GM21717 (cell line): ENCODE measurements around the gene KIF18A.
"Not testable (repeated sequence)": the region's sequence is repeated elsewhere in the genome, so short reads cannot be mapped to it uniquely, and the experiment has no call there.

Experiments used
- ATAC-seq: cut with Tn5 transposase; IDR thresholded peaks from one replicate; pipeline ENCODE4 v1.9.1; 2021; ENCODE audit warnings: mild to moderate bottlenecking, moderate library complexity; ENCODE audit not compliant: unreplicated experiment

The KIF18A gene

DNA sequence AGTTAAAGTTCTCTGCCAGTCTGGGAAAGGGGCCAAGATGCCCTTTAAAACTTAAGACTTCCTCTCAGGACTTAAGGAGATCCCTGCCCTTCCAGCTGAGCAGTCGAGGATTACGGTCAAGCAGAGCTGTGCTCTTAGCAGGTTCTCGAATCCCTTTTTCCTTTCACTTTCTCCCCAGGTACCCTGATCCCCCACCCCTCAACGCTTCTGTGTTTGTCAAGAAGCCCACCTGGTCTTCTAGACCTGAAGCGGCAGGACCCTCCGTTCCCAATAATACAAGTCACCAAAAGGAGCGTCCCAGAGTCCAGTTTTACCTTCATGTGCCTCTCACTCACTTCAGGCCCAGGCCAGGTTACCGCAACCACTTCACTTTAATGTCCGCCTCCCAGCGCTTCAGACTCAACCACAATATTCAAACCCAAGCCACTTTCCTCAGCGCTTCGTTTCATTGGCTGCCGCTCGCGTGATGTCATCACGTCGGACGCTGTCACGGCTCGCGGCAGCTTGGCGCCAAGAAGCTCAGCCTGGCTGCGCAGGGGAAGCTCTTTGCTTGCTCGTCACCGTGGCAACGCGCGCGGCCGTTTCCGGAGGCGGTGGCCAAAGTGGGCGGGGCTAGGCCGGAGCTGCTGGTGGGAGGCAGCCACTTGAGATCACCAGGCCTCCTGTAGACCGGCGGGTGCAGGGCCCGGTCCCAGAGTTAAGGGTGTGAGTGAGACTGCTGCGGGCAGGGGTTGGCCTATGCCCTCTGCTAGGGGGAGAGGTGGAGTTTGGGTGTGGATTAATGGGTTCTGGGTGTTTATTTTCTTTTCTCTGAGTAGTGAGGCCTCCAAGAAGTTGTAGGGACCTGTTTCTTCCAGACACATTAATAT is at the start of gene KIF18A, which contains the start of gene METTL15:
KIF18A (minus strand) TSS at position 407 of the 869 bp plus-strand sequence. CDS start 10,209 bp downstream, outside the sequence.
METTL15 (plus strand) TSS at position 639 of the 869 bp plus-strand sequence. CDS start 4,947 bp downstream, outside the sequence.
- ATAC-seq: peak; percentile 96

DNA sequence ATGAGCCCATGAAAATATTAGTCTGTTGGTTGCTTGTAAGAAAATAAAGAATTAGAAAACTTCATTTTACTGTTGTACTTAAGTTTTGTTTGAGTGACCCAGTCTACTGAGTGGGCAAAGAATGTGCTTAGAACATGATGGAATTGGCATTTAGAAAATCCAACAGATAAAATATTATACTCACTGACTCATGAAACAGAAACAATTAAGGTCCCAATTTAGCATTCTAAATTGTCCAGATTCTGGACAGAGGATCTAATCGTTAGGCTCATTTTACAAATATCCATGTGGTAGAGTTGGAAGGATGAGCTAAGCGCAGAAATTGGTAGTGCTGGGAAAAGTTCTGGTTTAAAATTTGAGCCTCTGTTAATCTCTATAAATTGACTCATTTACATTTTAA is 45.6 kb upstream of the KIF18A start:
- no peak for ATAC-seq

DNA sequence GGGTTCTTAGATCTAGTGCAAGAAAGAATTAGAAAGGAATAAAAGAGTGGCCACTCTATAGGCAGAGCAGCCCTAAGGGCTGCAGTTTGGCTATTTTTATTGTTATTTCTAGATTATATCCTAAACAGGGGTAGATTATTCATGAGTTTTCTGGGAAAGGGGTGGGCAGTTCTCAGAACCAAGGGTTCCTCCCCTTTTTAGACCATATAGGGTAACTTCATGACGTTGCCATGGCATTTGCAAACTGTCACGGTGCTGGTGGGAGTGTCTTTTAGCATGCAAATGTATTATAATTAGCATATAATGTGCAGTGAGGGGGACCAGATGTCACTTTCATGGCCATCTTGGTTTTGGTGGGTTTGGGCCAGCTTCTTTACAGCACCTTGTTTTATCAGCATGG is 44.8 kb upstream of the KIF18A start:
- no peak for ATAC-seq

DNA sequence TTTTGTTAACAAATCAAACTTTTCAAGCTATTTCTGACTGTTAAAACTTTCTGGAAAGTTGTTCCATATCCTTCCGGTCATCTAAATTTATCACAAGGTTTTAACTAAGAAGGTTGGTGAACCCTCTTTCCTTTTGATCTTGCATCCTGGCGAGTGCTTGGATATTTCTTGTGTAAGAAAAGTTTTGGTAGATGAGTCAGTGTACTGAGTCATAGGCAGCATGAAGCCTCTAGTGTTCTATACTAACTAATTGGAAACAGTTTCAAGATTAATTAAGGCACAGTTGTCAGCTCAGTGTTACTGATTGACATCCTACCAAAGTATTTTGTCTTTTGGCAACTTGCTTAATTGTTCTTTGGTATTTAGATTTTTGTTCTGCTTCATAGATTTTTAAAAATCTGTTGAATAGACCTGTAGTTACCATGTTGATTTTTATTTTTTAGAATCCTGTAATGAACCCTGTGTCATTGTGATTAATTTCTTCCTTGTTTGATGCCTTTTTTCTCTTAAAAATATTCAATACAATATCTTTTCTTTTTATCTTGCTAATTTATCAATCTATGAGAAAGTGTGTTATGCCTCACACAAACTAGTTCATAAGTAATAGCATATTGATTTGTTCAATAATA is 38.3 kb upstream of the KIF18A start:
- no peak for ATAC-seq

DNA sequence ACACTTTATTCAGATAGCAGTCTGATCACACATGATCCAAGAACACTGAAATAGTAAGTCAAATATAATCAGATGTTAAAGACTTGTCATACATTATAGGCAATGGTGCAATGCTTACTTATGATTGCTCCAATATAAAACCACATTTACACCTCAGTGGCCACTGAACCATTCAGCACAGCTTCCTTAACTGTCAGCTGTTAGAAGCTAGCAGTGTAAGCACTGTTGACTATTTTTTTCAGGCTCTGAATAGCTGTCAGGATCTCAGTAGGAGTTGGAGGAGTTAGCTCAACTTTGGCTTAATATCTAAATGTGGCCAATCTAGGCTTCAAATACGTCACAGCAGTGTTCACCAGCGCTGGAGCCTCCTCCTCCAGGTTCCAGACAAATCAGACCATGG is 36.9 kb upstream of the KIF18A start:
- no peak for ATAC-seq

DNA sequence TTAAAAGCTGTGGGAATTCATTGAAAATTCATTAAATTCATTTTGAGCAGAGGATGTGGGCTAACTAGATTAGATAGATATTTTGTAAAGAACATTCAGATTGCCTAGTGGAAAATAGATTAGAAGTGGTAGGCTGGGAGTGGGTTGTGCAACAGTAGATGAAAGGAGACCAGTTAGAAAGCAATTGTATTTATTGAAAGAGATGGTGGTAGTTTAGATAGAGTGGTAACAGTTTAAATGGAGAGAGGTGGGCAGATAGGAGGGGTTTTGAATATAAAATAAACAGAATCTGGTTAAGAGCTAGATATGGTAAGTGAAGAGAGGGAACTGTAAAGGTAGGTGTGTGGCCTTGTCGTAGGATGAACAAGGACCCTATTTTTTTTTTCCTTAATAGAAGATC is 34.8 kb upstream of the KIF18A start:
- ATAC-seq: no peak

DNA sequence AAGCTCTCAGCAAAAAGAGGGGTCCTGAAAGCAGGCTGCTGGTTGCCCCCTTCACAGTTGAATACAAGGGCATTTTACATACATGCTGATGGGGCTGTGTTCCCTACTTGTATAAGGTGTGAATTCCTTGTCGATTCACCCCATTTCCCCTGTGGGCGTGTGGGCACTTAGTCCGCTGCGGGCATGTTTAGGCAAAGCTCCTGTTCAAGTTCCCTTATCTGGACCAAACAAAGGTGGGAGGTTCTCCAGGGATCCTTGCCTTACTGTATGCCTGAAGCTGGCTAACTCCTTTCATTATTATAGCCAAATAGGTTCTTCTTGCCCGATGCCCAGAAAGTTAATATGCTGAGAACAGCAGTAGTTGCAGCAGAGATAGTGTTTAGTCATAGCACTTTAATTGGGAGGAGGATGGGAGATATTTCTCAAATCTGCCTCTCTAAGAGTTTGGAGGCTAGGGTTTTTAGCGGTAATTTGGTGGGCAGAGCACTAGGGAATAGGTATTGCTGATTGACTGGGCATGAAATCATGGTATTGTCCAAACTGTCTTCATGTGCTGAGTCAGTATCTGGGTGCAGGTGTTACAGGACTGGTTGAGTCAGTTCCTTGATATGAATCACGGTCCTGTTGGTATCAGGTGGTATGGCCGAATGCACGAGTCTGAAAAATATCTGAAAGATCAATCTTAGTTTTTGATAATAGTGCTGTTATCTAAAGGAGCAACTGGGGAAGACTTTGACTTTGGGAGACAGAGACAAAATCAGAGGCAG is 32.9 kb upstream of the KIF18A start:
- ATAC-seq: no peak

DNA sequence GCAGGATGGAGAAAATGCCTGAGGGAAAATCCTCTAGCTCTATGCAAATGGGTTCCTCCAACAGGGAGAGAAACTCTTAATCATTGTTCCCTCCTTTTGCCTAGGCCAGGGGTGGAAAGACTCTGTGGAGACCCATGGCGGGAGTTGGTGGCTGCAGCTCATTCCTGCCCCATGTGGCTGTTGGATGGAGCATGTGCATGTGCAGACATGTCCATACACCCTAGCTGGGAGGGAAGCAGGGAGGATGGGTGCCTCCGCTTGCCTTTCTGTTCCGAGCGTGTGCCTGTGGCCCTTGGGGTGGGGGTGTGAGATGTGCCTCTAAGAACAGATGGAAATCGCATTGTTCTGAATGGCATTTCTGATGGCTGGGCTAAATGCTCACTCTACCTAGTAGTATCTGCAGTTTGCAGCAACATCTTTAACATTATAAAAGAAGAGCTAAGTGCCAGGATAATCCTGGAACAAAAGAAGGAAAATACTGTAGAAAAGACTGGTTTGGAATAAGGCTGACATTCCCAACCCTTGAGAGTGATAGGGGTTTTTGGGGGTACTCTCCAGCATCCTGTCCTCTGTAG is 32.0 kb upstream of the KIF18A start:
- ATAC-seq: no peak

DNA sequence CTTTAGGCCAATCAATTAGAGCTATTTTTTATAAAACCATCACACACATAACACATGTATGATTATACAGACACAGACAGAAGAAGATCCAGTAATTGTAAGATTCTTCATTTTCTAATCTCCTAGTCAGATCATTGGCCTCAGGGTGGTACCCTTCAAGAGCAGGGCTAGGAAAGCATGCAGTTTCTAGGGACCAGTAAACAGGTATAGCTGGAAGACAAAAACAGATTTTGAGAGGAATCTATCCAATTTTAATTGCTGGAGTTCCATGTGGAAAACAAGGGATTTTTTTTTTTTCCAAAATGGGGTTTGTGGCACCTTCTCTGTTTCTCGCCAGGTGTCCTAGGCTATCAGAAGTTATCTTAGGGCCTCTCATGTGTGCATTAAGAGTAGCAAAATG is 29.9 kb upstream of the KIF18A start:
- ATAC-seq: no peak

DNA sequence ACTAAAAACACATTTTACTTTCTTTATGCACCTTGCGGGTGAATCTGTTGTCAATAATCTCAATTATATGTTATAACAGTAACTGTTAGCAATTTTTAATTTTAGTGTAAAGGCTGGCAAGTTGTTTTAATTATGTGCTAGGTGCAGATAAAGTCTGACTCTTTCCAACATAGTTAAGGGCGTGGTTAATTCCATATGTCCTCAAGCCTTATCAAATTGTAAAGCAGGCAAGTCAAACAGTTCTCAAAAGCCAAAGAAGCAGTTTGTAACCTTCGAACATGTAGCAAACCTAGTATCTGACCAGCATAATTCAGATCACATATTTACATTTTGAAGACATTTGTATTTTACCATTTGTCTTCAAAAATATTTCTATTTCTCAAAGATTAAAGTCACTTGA is 29.4 kb upstream of the KIF18A start:
- no peak for ATAC-seq

DNA sequence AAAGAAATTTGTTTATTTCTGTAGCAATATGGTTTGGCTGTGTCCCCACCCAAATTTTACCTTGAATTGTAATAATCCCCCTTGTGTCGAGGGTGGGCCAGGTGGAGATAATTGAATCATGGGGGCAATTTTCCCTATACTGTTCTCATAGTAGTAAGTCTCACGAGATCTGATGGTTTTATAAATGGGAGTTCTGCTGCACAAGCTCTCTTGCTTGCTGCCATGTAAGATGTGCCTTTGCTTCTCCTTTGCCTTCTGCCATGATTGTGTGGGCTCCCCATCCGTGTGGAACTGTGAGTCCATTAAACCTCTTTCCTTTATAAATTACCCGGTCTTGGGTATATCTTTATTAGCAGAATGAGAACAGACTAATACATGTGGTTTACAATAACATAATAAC is 28.2 kb upstream of the KIF18A start:
- not testable (repeated sequence) for ATAC-seq

DNA sequence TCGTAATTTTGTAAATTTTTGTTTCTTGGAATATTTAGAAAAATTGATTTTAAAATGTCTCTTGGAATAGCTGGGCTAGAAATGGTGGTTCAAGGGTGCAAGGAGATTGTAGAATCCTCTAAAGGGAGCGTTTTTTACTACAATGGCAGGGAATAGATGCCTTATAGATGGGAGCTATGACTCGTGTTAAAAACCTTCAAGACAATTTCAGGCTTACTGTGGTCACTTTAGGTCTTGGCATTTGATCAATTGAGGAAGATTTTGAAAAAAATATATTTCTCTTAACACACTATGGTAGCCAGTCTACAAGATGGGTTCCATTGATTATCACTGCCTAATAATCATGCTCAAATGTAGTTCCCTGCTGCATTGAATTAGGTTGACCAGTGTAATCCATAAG is 25.2 kb upstream of the KIF18A start:
- ATAC-seq: no peak

DNA sequence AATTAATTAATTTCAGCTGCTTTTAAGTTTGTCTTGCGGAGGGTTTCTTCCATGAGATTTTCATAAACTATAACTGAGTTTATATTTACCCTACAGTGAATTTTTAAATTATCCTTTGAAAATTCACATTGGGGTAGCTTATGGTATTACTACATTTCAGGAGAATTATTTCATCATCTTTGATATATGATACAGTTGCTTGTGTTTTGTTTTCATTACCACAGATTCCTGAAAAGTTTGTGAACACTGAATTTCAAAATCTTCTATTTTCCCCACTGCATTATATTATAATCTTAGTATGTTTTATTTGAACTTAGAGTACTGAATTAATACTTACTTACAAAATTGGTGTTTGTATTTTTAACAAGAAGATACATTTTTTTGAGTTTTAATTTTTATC is 24.6 kb upstream of the KIF18A start:
- no peak for ATAC-seq

DNA sequence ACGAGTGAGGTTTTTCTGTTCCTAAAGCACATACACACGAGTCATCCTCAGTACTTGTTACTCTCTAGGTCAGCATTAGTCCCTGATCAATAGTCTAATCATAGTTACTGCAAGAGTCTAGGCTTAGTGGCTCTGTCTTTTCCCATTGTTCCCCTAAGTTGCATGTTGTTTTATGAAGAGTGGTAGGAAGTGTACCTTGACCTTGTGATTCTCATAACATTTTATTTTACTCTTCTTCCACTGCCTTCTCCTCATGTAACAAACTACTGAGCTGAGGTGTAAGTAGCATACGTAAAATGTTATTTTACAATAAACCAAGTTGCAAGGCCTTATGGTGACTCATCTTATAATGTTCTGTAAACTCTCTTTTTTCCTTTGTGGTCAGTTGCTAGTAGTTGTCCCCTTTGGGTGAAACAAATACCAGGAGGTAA is 15.2 kb upstream of the KIF18A start:
- ATAC-seq: no peak

DNA sequence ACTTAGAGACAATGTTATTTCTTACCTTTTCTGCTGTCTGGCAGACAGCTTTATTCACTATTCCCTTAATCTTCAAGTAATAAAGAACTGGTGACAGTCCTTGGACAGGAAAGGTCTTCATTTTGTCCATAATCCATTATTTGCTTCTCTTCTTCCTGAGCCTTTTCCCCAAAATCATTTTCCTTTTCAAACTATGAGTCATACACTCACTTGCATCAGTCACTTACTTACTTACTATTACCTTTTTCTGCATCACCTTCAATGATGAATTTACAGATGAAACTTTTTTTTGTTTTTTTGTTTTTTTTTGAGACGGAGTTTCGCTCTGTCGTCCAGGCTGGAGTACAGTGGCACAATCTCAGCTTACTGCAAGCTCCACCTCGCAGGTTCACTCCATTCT is 9.8 kb upstream of the KIF18A start:
- no peak for ATAC-seq

DNA sequence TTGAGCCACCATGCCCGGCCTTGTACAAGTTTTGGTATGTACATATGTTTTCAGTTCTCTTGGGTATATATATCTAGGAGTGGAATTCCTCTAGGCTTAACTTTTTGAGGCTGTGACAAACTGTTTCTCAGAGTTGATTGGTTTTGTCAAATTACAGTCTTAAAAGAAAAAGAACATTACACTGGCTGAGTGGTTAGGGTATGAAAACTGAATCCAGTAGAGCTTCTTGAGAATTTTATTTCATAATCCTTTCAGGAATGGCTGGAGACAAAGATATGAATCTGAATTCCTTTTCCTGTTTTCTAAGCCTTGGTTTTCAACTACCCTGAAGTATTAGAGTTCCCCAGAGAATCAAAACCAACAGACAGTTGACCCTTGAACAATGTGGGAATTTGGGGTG is 6.8 kb upstream of the KIF18A start:
- ATAC-seq: no peak

DNA sequence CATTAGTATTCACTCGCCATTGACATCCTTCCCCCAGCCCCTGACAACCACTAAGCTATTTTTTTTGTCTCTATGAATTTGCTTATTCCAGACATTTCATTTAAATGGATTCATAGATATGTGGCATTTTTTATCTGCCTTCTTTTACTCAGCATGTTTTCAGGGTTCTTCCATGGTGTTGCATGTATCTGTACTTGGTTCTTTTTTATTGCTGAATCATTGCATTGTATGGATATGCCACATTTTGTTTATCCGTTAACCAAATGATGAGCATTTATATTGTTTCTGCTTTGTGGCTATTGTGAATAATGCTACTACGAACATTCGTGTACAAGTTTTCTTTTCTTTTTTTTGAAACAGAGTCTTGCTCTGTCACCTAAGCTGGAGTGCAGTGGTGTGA is 6.2 kb upstream of the KIF18A start:
- ATAC-seq: no peak

DNA sequence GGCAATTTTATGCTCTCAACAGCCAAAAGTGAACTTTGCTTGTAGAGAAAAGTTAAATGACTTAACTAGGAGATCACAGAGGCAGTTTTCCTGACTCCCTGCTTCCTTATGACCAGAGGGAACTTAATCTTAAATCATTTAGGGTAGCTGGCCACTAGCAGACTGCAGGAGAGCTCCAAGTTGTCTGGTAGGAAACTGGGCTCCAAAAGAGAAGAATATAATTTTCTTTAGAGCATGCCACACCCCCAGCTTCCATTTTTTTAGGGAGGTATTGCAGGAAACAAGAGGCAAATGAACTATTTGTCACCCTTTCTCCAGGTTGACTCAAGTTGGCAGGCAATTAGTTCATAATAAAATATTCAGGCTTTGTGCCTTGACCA is 2.9 kb upstream of the KIF18A start:
- no peak for ATAC-seq

DNA sequence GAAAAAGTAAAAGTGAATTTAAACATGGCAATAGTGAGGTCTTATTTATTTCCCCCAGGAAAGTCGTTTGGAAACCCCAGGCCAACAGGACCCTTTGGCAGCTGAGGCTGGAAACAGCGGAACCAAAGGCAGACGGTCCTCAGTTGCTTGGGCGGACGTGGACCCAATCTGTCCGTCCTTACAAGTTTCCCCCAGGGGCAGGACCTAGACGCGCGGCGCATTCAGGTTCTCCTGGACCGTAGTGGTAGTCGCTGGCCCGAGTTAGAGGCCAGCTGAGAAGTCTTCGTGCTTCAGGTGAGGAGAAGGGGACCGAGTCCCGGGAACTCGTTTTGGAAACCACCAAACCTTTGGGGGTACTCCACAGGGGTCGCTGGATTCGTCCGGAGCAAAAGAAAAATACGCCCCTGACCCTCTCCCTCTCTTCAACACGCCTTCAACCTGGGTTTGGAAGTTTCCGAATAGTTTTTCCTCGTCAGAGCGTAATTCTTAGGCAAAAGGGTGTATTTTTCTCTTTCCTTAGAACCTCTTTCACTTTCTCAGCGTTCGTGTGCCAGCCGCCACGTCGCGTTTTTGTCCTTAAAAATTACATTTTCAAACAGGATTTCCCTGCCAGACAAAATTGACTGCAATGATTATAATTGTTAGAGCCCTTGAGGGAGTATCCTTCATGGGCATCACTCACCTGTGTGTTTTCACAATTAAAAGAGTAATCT is 2.3 kb upstream of the KIF18A start:
- peak; percentile 39 for ATAC-seq

DNA sequence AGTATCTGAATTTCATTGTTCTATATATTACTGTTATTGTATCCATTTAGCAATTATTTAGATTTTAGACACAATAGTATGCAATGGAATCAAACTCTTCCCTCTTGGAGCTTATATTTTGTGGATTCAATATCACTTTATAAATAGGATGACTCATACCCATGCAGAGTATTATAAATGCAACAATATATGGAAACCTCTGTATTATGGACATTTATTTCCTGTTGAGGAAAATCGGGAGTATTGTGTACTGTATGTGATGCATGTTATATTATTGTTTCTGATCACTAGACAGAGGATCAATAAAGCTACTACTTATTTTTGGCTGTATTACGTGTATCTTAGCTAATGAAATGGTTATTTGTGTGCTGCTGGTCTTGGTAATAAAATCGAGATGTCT is 1.0 kb upstream of the KIF18A start:
- no peak for ATAC-seq
